Measurements from ENCODE around the gene RBM18.
A peak's percentile ranks its signal among the peaks of the same experiment; 100 is the strongest.

The RBM18 gene

GRCh38 chr9:122204055-122204454 is 60.6 kb downstream of the RBM18 start:
- no peak for DNase-seq (ENCODE audit: low read depth)

GRCh38 chr9:122202111-122202510 is 62.5 kb downstream of the RBM18 start:
- DNase-seq (ENCODE audit: low read depth) = no peak

- no peak for DNase-seq (ENCODE audit: low read depth)
Measured at GRCh38 chr9:122201641-122202040, 63.0 kb downstream of the RBM18 start.

GRCh38 chr9:122200960-122201595 is 63.6 kb downstream of the RBM18 start:
- DNase-seq (ENCODE audit: low read depth) = no peak

- no peak for DNase-seq (ENCODE audit: low read depth)
Measured at GRCh38 chr9:122197882-122198281, 66.8 kb downstream of the RBM18 start.

GRCh38 chr9:122197426-122197825 is 67.2 kb downstream of the RBM18 start:
- DNase-seq (ENCODE audit: low read depth) = no peak

- no peak for DNase-seq (ENCODE audit: low read depth)
Measured at GRCh38 chr9:122195875-122196274, 68.8 kb downstream of the RBM18 start.

- no peak for DNase-seq (ENCODE audit: low read depth)
Measured at GRCh38 chr9:122193651-122194050, 71.0 kb downstream of the RBM18 start.

GRCh38 chr9:122192914-122193525 is 71.6 kb downstream of the RBM18 start:
- DNase-seq (ENCODE audit: low read depth) = no peak

GRCh38 chr9:122192261-122192875 is 72.3 kb downstream of the RBM18 start:
- no peak for DNase-seq (ENCODE audit: low read depth)

- no peak for DNase-seq (ENCODE audit: low read depth)
Measured at GRCh38 chr9:122191584-122191983, 73.1 kb downstream of the RBM18 start.

- DNase-seq (ENCODE audit: low read depth) = peak; percentile 4
Measured at GRCh38 chr9:122190597-122191381, 73.9 kb downstream of the RBM18 start.

GRCh38 chr9:122188369-122188768 is 76.3 kb downstream of the RBM18 start:
- no peak for DNase-seq (ENCODE audit: low read depth)

Data from activated T-cell treated with anti-CD3 and anti-CD28 coated beads for 48 hours (primary cell).